ENCODE results near the gene SOSTDC1.
"Not testable (repeated sequence)": the region's sequence is repeated elsewhere in the genome, so short reads cannot be mapped to it uniquely, and the experiment has no call there.

SOSTDC1 gene

DNA sequence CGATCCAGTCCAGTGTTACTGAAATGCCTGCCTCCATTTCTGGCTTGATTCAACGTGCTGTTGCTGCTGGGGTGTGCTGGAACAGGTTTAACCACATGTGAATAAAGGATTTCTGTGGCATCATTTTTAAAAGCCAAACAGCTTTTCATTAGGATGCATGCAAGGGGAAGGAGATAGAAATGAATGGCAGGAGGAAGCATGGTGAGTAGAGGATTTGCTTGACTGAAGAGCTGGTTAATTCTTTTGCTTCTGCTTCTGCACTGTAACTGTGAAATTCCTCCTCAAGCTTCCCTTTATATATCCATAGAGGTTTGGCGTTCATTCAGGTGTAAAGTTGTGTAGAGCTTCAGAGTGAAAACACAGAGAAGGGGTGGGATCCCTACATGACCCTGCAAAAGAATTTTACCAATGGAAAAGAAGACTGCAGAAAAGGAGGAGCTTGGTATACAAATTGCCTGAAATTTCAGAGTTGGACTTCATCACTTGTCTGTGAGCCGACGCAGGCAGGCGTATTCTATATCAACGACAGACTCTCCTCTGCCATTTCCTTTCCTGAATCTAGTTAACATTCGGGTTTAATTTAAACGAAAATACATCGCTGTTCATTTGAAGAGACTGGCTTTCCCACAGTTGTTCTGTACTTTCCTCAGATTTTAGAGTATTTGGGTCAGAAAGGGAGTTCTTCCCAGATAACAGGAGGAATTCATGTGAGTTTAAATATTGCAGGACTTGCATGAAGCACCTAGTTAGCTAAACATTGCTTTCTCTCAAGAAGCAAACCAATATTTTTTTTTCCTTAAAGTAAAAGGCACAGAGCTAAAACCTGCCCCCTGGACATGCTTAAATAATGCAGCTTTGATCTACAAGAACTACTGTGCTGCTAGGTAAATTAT lies at the start of gene SOSTDC1:
TSS of gene SOSTDC1 (minus strand) at position 270 of the 893 bp plus-strand sequence. CDS start at position 200, 70 bp downstream.
- DNase-seq = no peak

GRCh38 chr7:16514729-16515128 lies 49.2 kb upstream of the SOSTDC1 start:
- no peak for DNase-seq

DNA sequence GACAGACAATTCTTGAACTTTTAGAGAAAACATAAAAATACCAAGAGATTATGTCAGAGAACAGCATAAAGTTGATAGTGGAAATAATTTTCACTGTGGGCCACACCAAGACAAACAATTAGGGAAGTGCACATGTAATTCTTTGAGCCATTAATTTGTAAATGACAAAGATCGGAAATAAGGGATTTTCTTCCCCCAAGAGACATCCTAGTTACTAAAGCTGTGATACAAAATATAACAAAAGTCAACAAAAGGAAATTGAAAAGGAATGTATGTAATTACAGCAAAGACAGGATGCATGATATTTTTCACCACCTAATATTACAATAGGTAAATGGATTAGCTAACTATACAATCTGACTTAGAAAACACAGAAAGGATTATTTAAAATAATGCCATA lies 48.7 kb upstream of the SOSTDC1 start:
- no peak for DNase-seq

- DNase-seq = no peak
These were observed 46.6 kb upstream of the SOSTDC1 start for GRCh38 chr7:16512097-16512496.

DNA sequence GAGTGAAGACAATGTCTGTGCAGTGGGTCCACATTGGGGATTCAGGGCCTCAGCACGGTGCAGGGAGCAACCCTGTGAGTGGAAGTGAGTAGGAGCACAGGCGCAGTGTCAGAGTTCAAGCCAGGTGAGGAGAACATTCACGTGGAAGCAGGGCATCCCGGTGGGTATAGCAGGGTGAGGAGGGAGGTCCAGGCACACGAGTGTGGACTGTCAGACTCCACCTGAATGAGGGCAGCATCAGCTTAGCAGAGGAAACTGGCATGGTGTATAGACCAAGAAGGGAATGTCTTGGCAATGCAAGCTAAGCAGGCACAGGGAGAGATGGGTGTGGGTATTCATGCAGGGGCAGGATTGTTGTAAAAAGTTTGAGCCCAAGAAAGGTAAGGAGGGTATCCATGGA lies 45.8 kb upstream of the SOSTDC1 start:
- no peak for DNase-seq

GRCh38 chr7:16509829-16510228 lies 44.3 kb upstream of the SOSTDC1 start:
- no peak for DNase-seq

GRCh38 chr7:16506422-16506821 lies 40.9 kb upstream of the SOSTDC1 start:
- DNase-seq = not testable (repeated sequence)

DNA sequence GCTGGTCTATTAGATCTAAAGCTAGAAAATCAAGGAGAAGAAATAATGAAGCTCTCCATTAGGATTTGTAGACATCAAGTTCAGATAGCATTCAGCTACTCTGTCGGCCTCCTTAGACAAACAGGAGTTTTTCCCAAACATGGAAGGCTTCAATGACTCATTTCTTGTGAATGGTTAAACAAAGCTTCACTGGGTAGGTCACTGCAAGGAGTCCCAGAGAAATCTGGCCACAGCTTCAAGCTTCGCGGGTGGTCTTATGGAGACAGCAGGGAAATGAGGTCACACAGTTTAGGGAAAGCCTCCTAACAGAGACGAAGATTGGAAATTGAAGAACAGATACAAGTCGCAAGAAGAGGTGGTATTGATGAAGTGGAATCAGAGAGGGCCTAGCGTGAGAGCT lies 38.5 kb upstream of the SOSTDC1 start:
- DNase-seq = no peak

DNA sequence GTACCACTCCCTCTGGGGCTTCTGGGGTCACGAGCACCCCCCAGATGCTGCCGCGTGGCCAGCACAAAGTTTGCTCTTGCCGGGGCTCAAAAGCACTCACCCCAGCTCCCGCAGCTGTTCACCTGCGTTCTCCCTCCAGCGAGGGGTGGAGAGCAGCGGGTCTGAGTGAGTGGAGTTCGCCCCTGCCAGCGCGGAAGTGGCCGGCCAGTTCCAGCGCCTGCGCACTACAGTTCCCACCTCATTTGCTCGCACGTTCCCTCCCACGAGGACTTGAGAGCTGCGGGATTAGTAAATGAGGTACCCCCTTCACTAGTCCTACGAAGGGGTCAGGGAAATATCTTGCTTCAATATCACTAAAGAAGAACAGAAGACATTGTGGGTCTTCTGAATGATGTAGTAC lies 36.8 kb upstream of the SOSTDC1 start:
- DNase-seq = no peak

DNA sequence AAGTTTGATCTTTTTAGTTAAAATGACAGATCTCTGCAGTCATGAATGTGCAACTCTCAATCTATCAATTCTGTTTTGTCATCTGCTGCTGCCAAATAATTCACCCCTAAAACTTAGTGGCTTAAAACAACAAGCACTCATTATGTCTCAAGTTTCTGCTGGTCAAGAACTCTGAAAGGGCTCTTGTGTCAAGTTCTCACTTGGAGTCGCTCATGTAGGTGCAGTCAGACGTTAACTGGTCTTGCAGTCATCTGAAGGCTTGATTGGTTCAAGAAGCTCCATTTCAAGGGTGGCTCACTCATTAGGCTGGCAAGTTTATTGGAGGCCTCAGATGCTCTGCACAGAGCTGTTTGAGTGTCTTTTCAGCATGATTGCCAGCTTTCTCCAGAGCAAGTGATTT lies 32.6 kb upstream of the SOSTDC1 start:
- DNase-seq = no peak

GRCh38 chr7:16494955-16495719 lies 29.6 kb upstream of the SOSTDC1 start:
- DNase-seq = no peak

GRCh38 chr7:16494551-16494950 lies 29.0 kb upstream of the SOSTDC1 start:
- DNase-seq = no peak

DNA sequence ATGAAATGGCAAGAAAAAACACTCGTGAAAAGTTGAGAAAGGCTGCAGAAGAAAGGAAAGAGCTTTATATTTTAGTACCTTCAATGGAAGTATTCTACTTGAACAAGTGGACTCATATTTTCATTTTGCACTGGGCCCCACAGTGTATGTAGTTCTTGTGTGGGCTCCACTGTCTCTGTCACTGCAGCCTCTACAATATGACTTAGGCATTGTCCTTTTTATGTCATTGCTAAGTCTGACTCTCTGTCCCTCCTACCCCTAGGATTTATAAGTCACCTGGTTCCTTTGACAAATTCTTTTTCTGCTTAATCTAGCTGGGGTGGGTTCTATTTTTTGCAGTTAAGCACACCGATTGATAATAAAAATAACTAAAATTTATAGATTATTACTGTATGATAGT lies 27.7 kb upstream of the SOSTDC1 start:
- DNase-seq = no peak

DNA sequence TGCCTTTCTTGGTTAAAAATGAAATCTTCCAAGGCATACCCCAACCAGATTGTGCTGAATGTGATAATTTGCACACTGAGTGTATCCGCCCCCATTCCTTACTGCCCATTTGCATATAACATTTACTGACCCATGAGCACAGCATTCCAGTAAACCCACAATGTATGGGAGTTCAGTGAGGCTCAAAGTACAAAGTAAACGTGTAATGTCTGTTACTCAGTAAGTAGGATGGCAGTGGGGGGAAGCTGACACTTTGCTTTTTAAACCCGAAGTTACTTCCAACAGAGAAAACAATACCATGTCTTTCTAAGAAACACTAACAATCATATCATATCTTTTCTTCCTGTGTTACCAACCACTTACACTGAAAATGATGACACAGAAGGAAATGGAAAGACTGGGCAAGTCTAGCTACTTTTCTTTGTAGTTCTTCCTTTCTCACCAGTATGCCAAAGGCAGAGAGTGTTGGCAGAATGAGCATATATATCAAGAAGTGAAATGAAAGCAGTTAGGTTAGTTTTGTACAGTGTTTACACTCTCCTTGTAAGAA lies 27.1 kb upstream of the SOSTDC1 start:
- no peak for DNase-seq

DNA sequence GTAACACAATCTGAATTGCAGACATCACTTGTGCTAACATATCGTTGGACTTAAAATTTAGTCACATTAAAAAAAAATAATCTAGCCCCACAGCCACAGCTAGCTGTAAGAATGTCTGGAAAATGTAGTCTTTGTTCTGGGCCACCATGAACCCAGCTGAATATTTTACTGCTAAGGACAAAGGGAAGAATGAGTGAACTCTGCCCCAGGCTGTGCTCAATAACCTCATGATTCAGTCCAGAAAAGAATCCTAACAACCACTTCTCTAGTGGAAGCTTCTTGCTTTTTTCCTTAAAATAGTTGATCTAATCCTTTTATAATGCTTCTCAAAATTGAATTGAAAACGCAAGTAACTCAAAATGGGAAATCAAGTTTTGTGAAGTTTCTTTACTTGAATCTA lies 25.6 kb upstream of the SOSTDC1 start:
- DNase-seq = no peak

DNA sequence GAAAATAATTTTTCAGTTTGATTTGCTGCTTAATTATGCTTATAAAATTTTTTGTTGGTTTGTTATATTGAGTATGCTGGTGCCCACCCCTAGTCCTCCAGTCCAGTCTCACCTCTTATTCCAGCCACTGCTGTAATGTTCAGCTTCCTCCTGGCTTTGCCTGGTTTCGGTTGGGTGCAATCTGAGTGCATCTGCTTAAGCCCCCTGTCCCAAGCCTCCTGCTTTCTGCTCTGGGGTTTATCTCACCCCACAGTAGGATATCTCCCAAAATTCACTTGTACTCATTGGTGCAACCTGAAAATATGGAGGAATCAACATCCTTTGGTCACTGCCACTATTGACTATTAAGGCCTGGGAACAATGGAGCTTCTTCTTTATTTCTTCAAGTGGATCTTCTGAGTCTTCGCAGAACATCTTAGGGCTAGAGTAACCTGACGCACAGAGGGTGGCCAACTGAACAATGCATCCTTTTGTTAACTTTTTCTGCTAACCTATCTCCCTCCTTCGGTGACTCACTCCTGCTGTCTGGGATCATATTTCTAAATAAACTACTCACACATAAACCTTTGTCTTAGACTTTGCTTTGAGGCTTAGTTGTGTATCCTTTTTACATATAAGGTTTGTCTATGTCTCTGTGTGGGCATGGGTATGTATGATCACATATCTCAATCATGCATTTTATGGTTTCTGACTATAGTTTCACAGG lies 19.1 kb upstream of the SOSTDC1 start:
- no peak for DNase-seq

- no peak for DNase-seq
These were observed 14.1 kb upstream of the SOSTDC1 start for GRCh38 chr7:16479591-16479990.

- no peak for DNase-seq
These were observed 13.6 kb upstream of the SOSTDC1 start for GRCh38 chr7:16479161-16479560.

DNA sequence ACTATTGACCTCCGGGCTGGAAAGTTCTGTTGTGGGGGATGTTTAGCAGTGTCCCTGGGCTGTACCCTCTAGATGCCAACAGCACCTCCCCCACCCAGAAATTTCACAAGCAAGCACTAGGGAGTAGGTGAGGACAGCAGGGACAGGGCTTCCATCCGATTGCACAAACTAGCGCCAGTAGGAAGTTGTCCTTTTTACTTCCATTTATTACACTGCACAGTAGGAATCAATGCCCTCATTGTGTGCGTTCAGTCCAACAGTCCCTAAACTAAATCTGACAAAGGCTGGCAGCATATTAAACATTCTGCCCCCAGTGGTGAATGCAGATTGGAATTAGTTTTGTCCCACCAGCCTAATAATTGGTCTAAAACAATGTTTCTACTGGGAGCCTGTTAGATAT lies 6.4 kb upstream of the SOSTDC1 start:
- DNase-seq = no peak

GRCh38 chr7:16463949-16464715 lies 1.4 kb downstream of the SOSTDC1 start:
- DNase-seq = no peak

GRCh38 chr7:16463520-16463919 lies 2.0 kb downstream of the SOSTDC1 start:
- DNase-seq = no peak

DNA sequence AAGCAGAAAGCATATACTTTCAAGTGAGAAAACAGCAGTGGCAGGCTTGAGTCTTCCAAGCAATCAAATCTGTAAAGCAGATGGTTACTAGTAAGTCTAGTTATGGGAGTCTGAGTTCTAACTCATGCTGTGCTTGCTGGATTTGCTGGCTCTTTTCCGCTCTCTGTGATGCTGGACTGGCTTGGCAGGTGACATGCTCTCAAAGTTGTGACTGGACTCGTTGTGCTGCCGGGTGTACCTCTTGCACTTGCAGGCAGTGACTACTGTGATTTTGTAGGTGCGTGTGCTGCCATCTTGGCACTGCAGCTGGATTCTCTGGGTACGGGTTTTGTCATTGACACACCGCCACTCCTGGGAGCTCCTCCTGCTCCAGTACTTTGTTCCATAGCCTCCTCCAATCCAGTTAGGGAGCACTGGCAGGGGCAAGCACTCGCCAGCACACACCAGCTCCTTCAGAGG lies 3.1 kb downstream of the SOSTDC1 start:
- no peak for DNase-seq
